H1 (cell line): ENCODE measurements around the gene ZNF652. TPM values are rescaled to one million over a fixed set of nuclear protein-coding genes. Genes with fewer than 3 reads are reported as not detected.

ENCODE experiments used
- CREB1 ChIP-seq: IDR thresholded peaks from 2 replicates; pipeline ENCODE4 v1.6.1; 2012; ENCODE audit warnings: inconsistent platforms
- CTCF ChIP-seq, 3 experiments: IDR thresholded peaks; 1 replicate in 2 of 3; 2 replicates in 1 of 3; pipeline versions ENCODE4 v1.5.1 to v1.6.1; 2011; ENCODE audit warnings: low read length in 3 of 3, mild to moderate bottlenecking in 3 of 3, inconsistent platforms in 2 of 3, low read depth in 1 of 3, moderate library complexity in 1 of 3; ENCODE audit not compliant: insufficient read depth in 1 of 3; ENCODE audit errors: control extremely low read depth in 1 of 3
- SUZ12 ChIP-seq: fragments of 200-600 bp; sonication (generic); IDR thresholded peaks from 2 replicates; pipeline ENCODE4 v1.6.1; 2012; ENCODE audit warnings: mild to moderate bottlenecking, inconsistent platforms, low read length, moderate library complexity, mixed read lengths
- polyA plus RNA-seq, 7 experiments: library from polyadenylated mRNA; depleted of rRNA in 3 of 7; stranded (reverse) in 5 of 7; unstranded in 2 of 7; fragments of >200 nt in 5 of 7; fragments of 200-250 nt in 2 of 7; gene quantifications; 1 replicate in 5 of 7; 2 replicates in 1 of 7; 4 replicates in 1 of 7; pipeline versions ENCODE4 v1.2.1 to v1.2.3, GENCODE V29; 2011 to 2013; ENCODE audit warnings: missing spikeins in 2 of 7, mixed read lengths in 2 of 7
- total RNA-seq: library from RNA; stranded (reverse); fragmentation: NEBNext Ultra II Directional; extraction: Animal tissue kit (Norgen Biotek cat#: 25700); gene quantifications from 2 replicates; pipeline ENCODE4 v1.2.1, GENCODE V29; 2021

Gene ZNF652
- total and polyA plus RNA-seq, 2 of the 8 experiments (the other 6 are each of a cell fraction or from before 2014, with no cell fraction given) = 13.5 to 39.6 TPM

- no peak for TF ChIP-seq SUZ12
- no peak for TF ChIP-seq CTCF (IDR thresholded peaks at IDR 0.05; ENCODE audit: control extremely low read depth in 1 of 3, insufficient read depth in 1 of 3, low read depth in 1 of 3, low read length in 3 of 3)
- TF ChIP-seq CREB1 = no peak
Observed at GRCh38 chr17:49404906-49405305, 42.9 kb upstream of the ZNF652 start (continued).
